Neural cell (in vitro differentiated cells): ENCODE measurements around the gene HOXA4.

Experiments
- EP300 ChIP-seq: fragments of 450-650 bp; conservative IDR thresholded peaks from 2 replicates; pipeline ENCODE4 v1.6.1; 2014; ENCODE audit warnings: antibody characterized with exemption, mild to moderate bottlenecking, moderate library complexity; ENCODE audit not compliant: poor library complexity, severe bottlenecking
- EZH2 ChIP-seq: fragments of 200-600, 300-800 bp; shearing (Covaris generic), sonication (generic); IDR thresholded peaks from 2 replicates; pipeline ENCODE4 v1.6.1; 2014; ENCODE audit warnings: antibody characterized with exemption, low read length, borderline replicate concordance, mild to moderate bottlenecking; ENCODE audit not compliant: insufficient read depth, poor library complexity, severe bottlenecking
- POLR2AphosphoS5 ChIP-seq: IDR thresholded peaks from 2 replicates; pipeline ENCODE4 v1.6.1; 2012
- RAD21 ChIP-seq: fragments of 450-650 bp; conservative IDR thresholded peaks from 2 replicates; pipeline ENCODE4 v1.6.1; 2014; ENCODE audit warnings: antibody characterized with exemption, mild to moderate bottlenecking, moderate library complexity
- SMC3 ChIP-seq: fragments of 450-650 bp; conservative IDR thresholded peaks from 2 replicates; pipeline ENCODE4 v1.6.1; 2014; ENCODE audit warnings: antibody characterized with exemption, mild to moderate bottlenecking, moderate library complexity; ENCODE audit not compliant: poor library complexity
- TAF1 ChIP-seq: IDR thresholded peaks from 2 replicates; pipeline ENCODE4 v1.6.1; 2012; ENCODE audit warnings: low read depth
- TF ChIP-seq, protein P1 (sequence below): fragments of 450-650 bp; IDR thresholded peaks from 2 replicates; pipeline ENCODE4 v1.5.1; 2014; ENCODE audit warnings: antibody characterized with exemption, mild to moderate bottlenecking, moderate library complexity; ENCODE audit not compliant: poor library complexity, severe bottlenecking
- TF ChIP-seq, protein P2 (sequence below): IDR thresholded peaks from 2 replicates; pipeline ENCODE4 v1.6.1; 2012; ENCODE audit warnings: borderline replicate concordance

DNA sequence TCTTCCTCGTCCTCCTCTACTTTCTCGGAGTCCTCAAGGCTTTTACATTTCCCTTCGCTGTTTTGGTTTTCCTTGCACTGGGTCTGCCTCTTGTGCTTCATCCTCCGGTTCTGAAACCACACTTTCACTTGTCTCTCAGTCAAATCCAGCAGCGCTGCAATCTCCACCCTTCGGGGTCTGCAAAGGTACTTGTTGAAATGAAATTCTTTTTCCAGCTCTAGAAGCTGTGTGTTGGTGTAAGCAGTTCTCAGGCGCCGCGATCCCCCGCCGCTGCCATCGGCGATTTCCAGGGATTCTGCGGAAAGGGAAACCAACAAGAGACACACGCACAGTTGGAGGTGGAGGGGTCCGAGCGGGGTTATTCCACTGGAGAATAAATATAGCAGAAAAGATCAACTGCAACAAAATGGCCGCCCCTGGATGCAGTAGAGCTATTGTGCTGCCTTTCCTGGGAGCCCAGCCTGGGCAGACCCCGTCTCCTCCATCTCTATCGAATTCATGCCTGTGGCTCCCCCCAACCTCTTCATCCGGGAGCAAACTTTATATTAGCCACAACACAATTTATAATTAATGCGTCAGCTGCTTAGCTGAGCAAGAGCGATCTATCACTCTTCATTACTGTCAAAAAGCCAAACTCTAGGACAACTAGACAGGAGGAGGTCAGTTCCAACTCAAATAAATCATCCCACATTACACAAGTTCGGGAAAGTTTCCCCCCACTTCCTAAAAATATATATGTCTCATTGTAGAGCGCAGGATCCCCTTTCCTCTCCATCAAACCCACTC, 29.2 kb downstream of the HOXA4 start:
- TF ChIP-seq EZH2 (no peak), POLR2AphosphoS5 (no peak), SMC3 (no peak), EP300 (no peak), RAD21 (no peak), TAF1 (no peak)
- TF ChIP-seq, protein P1, sequence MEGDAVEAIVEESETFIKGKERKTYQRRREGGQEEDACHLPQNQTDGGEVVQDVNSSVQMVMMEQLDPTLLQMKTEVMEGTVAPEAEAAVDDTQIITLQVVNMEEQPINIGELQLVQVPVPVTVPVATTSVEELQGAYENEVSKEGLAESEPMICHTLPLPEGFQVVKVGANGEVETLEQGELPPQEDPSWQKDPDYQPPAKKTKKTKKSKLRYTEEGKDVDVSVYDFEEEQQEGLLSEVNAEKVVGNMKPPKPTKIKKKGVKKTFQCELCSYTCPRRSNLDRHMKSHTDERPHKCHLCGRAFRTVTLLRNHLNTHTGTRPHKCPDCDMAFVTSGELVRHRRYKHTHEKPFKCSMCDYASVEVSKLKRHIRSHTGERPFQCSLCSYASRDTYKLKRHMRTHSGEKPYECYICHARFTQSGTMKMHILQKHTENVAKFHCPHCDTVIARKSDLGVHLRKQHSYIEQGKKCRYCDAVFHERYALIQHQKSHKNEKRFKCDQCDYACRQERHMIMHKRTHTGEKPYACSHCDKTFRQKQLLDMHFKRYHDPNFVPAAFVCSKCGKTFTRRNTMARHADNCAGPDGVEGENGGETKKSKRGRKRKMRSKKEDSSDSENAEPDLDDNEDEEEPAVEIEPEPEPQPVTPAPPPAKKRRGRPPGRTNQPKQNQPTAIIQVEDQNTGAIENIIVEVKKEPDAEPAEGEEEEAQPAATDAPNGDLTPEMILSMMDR: no peak
- TF ChIP-seq, protein P2, sequence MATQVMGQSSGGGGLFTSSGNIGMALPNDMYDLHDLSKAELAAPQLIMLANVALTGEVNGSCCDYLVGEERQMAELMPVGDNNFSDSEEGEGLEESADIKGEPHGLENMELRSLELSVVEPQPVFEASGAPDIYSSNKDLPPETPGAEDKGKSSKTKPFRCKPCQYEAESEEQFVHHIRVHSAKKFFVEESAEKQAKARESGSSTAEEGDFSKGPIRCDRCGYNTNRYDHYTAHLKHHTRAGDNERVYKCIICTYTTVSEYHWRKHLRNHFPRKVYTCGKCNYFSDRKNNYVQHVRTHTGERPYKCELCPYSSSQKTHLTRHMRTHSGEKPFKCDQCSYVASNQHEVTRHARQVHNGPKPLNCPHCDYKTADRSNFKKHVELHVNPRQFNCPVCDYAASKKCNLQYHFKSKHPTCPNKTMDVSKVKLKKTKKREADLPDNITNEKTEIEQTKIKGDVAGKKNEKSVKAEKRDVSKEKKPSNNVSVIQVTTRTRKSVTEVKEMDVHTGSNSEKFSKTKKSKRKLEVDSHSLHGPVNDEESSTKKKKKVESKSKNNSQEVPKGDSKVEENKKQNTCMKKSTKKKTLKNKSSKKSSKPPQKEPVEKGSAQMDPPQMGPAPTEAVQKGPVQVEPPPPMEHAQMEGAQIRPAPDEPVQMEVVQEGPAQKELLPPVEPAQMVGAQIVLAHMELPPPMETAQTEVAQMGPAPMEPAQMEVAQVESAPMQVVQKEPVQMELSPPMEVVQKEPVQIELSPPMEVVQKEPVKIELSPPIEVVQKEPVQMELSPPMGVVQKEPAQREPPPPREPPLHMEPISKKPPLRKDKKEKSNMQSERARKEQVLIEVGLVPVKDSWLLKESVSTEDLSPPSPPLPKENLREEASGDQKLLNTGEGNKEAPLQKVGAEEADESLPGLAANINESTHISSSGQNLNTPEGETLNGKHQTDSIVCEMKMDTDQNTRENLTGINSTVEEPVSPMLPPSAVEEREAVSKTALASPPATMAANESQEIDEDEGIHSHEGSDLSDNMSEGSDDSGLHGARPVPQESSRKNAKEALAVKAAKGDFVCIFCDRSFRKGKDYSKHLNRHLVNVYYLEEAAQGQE: no peak
